CD14-positive monocyte (primary cell): ENCODE data around the gene FTSJ3. TPM values are rescaled to one million over a fixed set of nuclear protein-coding genes. Genes with fewer than 3 reads are reported as not detected.

Experiments used
- DNase-seq, 3 donors: peaks; one replicate each; pipeline ENCODE4 v3.0.0-alpha.2; 2011 to 2022
- H2AFZ ChIP-seq: 2 replicates; pipeline ENCODE4 v1.6.0; 2012; ENCODE audit warnings: mild to moderate bottlenecking, low read depth, low read length, inconsistent platforms; ENCODE audit not compliant: insufficient read depth, poor library complexity, severe bottlenecking
- H3K27ac ChIP-seq, 2 donors: 1 replicate in 1 of 2; 2 replicates in 1 of 2; pipeline ENCODE4 v1.5.1; 2012 to 2013; ENCODE audit warnings: low read length in 2 of 2, control low read depth in 1 of 2, inconsistent platforms in 1 of 2, low read depth in 1 of 2, mild to moderate bottlenecking in 1 of 2
- H3K27me3 ChIP-seq, 2 donors: one replicate each; pipeline versions ENCODE4 v1.6.0 to v1.6.1; 2011 to 2013; ENCODE audit warnings: low read length in 2 of 2; ENCODE audit not compliant: control insufficient read depth in 2 of 2, insufficient read depth in 2 of 2
- H3K36me3 ChIP-seq, 2 donors: replicated peaks in 1 of 2; 1 replicate in 1 of 2; 2 replicates in 1 of 2; pipeline versions ENCODE4 v1.5.1 to v1.6.1; 2012 to 2013; ENCODE audit warnings: low read length in 2 of 2, control low read depth in 1 of 2, inconsistent platforms in 1 of 2, mild to moderate bottlenecking in 1 of 2; ENCODE audit not compliant: insufficient read depth in 2 of 2, control insufficient read depth in 1 of 2
- H3K4me1 ChIP-seq, 2 donors: 1 replicate in 1 of 2; 2 replicates in 1 of 2; pipeline versions ENCODE4 v1.5.1 to v1.6.1; 2012 to 2013; ENCODE audit warnings: low read length in 2 of 2, control low read depth in 1 of 2, inconsistent platforms in 1 of 2, mild to moderate bottlenecking in 1 of 2, moderate library complexity in 1 of 2; ENCODE audit not compliant: insufficient read depth in 2 of 2, control insufficient read depth in 1 of 2
- H3K4me2 ChIP-seq: replicated peaks from 2 replicates; pipeline ENCODE3; 2012; ENCODE audit warnings: low read length, moderate library complexity, mild to moderate bottlenecking; ENCODE audit not compliant: poor library complexity, severe bottlenecking; ENCODE audit errors: extremely low read depth
- H3K4me3 ChIP-seq, 3 experiments: fragments of 200-600 bp in 1 of 3; sonication (generic) in 1 of 3; replicated peaks in 1 of 3; 1 replicate in 2 of 3; 2 replicates in 1 of 3; pipeline ENCODE4 v1.5.1; 2011 to 2013; ENCODE audit warnings: low read length in 3 of 3, mild to moderate bottlenecking in 3 of 3, control low read depth in 2 of 3, low read depth in 2 of 3, inconsistent platforms in 1 of 3, moderate library complexity in 1 of 3
- H3K79me2 ChIP-seq: 2 replicates; pipeline ENCODE4 v1.6.0; 2012; ENCODE audit warnings: mild to moderate bottlenecking, control low read depth, inconsistent platforms, low read length, moderate library complexity; ENCODE audit not compliant: insufficient read depth
- H3K9ac ChIP-seq: 2 replicates; pipeline ENCODE4 v1.6.0; 2017; ENCODE audit warnings: low read length, mild to moderate bottlenecking; ENCODE audit not compliant: insufficient read depth, poor library complexity, severe bottlenecking
- H3K9me3 ChIP-seq, 2 donors: replicated peaks in 1 of 2; 1 replicate in 1 of 2; 2 replicates in 1 of 2; pipeline versions ENCODE4 v1.5.1 to v1.6.1; 2012 to 2013; ENCODE audit warnings: low read length in 2 of 2, control low read depth in 1 of 2; ENCODE audit not compliant: control insufficient read depth in 1 of 2, insufficient read depth in 1 of 2
- H4K20me1 ChIP-seq: 2 replicates; pipeline ENCODE4 v1.6.0; 2012; ENCODE audit warnings: mild to moderate bottlenecking, low read length, control low read depth, moderate library complexity; ENCODE audit not compliant: insufficient read depth
- H3K27ac Mint-ChIP-seq, 7 donors: one replicate each; pipeline ENCODE4 v1.8.0; 2020; ENCODE audit warnings: mild to moderate bottlenecking in 7 of 7, mixed read lengths in 7 of 7, moderate library complexity in 6 of 7, inconsistent platforms in 2 of 7
- H3K27me3 Mint-ChIP-seq, 3 donors: one replicate each; pipeline ENCODE4 v1.8.0; 2021 to 2022; ENCODE audit warnings: low read depth in 3 of 3, mild to moderate bottlenecking in 3 of 3, mixed read lengths in 3 of 3, moderate library complexity in 3 of 3, inconsistent platforms in 1 of 3
- H3K36me3 Mint-ChIP-seq, 2 donors: one replicate each; pipeline ENCODE4 v1.8.0; 2020; ENCODE audit warnings: mixed read lengths in 2 of 2, inconsistent platforms in 1 of 2, mild to moderate bottlenecking in 1 of 2
- H3K4me1 Mint-ChIP-seq: one replicate; pipeline ENCODE4 v1.8.0; 2020; ENCODE audit warnings: mild to moderate bottlenecking, mixed read lengths
- H3K4me3 Mint-ChIP-seq, 2 donors: one replicate each; pipeline ENCODE4 v1.8.0; 2020; ENCODE audit warnings: mild to moderate bottlenecking in 2 of 2, mixed read lengths in 2 of 2, moderate library complexity in 1 of 2
- H3K9me3 Mint-ChIP-seq, 7 donors: one replicate each; pipeline ENCODE4 v1.8.0; 2020 to 2022; ENCODE audit warnings: mixed read lengths in 7 of 7, mild to moderate bottlenecking in 6 of 7, moderate library complexity in 6 of 7, inconsistent platforms in 2 of 7
- WGBS: methylation state at CpG from one replicate; pipeline ENCODE4 v1.1.5; 2013; ENCODE audit warnings: missing lambda C conversion rate; ENCODE audit not compliant: insufficient coverage; 5-methylcytosine and 5-hydroxymethylcytosine counted together
- intact Hi-C, 2 donors: fragments of 100-400 bp; cut with micrococcal nuclease; formaldehyde crosslinking; loops; one replicate each; pipeline versions ENCODE4 v1.15.0 to v1.15.1; 2023
- polyA plus RNA-seq, 3 donors: library from polyadenylated mRNA; depleted of rRNA in 1 of 3; unstranded in 2 of 3; stranded (reverse) in 1 of 3; fragments of 300-500 nt in 2 of 3; fragments of >200 nt in 1 of 3; fragmentation: Illumina TruSeq in 2 of 3; gene quantifications; 1 replicate in 2 of 3; 2 replicates in 1 of 3; pipeline ENCODE4 v1.2.3, GENCODE V29; 2012 to 2021
- TF ChIP-seq, protein P1 (sequence below): fragments of 200-600 bp; IDR thresholded peaks from one replicate; pipeline ENCODE4 v1.8.0; 2022; ENCODE audit warnings: antibody characterized with exemption, mild to moderate bottlenecking

The FTSJ3 gene
- polyA plus RNA-seq, 3 donors = 9.2 to 23.7 (median 15.0) TPM

DNA sequence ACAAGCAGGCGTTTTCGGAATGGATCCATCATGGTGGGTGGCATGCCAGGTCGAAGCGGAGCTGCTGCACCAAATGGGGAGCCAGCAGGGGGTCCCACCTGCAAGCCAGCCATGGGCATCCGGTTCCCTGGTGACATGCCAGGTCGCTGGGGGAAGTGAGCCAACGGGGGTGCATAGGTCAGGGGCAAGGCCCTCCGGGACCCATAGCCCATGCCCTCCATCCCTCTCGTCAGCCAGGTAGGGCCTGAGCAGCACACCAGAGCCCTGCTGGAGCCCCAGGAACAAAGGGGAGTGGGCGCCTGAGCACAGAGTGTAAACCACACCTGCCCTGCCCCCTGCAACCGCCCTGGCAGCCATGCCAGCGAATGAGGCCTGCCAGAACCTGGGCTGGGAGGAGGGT, 10.0 kb upstream of the FTSJ3 start:
- H3K27me3 Mint-ChIP-seq = peaks cover 0 to 3% (median 1%) of the 10 kb centered on the region in 3 donors
- H4K20me1 ChIP-seq = peaks cover 95% of the 10 kb centered on the region
- intact Hi-C loops = no loop called here
- H3K9me3 Mint-ChIP-seq = no peaks in the 10 kb centered on the region
- no peak overlapping the region for H3K27ac ChIP-seq
- TF ChIP-seq, protein P1, sequence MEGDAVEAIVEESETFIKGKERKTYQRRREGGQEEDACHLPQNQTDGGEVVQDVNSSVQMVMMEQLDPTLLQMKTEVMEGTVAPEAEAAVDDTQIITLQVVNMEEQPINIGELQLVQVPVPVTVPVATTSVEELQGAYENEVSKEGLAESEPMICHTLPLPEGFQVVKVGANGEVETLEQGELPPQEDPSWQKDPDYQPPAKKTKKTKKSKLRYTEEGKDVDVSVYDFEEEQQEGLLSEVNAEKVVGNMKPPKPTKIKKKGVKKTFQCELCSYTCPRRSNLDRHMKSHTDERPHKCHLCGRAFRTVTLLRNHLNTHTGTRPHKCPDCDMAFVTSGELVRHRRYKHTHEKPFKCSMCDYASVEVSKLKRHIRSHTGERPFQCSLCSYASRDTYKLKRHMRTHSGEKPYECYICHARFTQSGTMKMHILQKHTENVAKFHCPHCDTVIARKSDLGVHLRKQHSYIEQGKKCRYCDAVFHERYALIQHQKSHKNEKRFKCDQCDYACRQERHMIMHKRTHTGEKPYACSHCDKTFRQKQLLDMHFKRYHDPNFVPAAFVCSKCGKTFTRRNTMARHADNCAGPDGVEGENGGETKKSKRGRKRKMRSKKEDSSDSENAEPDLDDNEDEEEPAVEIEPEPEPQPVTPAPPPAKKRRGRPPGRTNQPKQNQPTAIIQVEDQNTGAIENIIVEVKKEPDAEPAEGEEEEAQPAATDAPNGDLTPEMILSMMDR = no peak
- H3K4me3 Mint-ChIP-seq = no peak overlapping the region
- peaks cover 37 to 52% of the 10 kb centered on the region in 2 donors for H3K36me3 Mint-ChIP-seq
- peaks cover 42 to 54% of the 10 kb centered on the region in 2 donors for H3K36me3 ChIP-seq
- no peak overlapping the region for H3K9ac ChIP-seq
- peaks cover 45% of the 10 kb centered on the region for H3K4me1 Mint-ChIP-seq
- H3K27me3 ChIP-seq = no peaks in the 10 kb centered on the region
- DNase-seq = no peak
- peak overlapping the region in 1 of 7 donors; percentile 58 for H3K27ac Mint-ChIP-seq
- H3K4me3 ChIP-seq = no peak overlapping the region
- H2AFZ ChIP-seq = no peak overlapping the region
- peaks cover 84% of the 10 kb centered on the region for H3K79me2 ChIP-seq
- H3K4me2 ChIP-seq = no peak overlapping the region
- no peaks in the 10 kb centered on the region for H3K9me3 ChIP-seq
- 89% methylated on average over 12 of the region's 12 CpGs for WGBS
- H3K4me1 ChIP-seq = peaks cover 41 to 48% of the 10 kb centered on the region in 2 donors

DNA sequence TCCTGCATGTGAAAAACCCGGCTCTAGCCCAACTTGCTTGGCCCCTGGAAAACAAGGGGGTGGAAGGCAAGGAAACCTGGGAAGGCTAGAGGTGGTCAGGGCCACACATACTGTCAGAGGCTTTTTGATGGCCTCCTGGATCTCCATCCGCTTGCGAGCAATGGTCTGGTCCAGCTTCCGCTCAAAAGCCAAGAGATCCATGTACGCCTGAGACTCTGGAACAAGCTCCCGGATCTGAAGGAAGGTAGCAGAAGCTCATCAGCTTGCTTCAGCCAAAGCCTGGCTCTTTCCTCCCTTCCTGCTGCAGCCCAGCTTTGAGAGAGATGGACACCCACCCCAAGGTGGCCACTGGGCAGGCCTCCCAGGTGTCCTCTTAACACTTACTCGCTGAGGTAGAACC, 9.3 kb upstream of the FTSJ3 start:
- Histone ChIP-seq H3K4me1 (peaks cover 40 to 48% of the 10 kb centered on the region in 2 donors), H3K36me3 (peaks cover 48 to 61% of the 10 kb centered on the region in 2 donors), H3K79me2 (peaks cover 79% of the 10 kb centered on the region), H3K4me3 (no peak overlapping the region), H3K27me3 (no peaks in the 10 kb centered on the region), H3K9me3 (no peaks in the 10 kb centered on the region), H3K27ac (no peak overlapping the region), H3K4me2 (no peak overlapping the region), H2AFZ (no peak overlapping the region), H3K9ac (no peak overlapping the region), H4K20me1 (peaks cover 97% of the 10 kb centered on the region)
- no peak overlapping the region for H3K4me3 Mint-ChIP-seq
- no peaks in the 10 kb centered on the region for H3K9me3 Mint-ChIP-seq
- WGBS = 98% methylated on average over 6 of the region's 7 CpGs
- peaks cover 46% of the 10 kb centered on the region for H3K4me1 Mint-ChIP-seq
- peak overlapping the region in 5 of 7 donors; percentile 28 to 74 (median 53) for H3K27ac Mint-ChIP-seq
- H3K27me3 Mint-ChIP-seq = peaks cover 0 to 1% (median under 1%) of the 10 kb centered on the region in 3 donors
- intact Hi-C loops = no loop called here
- peaks cover 44 to 59% of the 10 kb centered on the region in 2 donors for H3K36me3 Mint-ChIP-seq
- TF ChIP-seq, protein P1 = no peak
- no peak for DNase-seq
